ENCODE measurements around the gene JAG2.

DNA sequence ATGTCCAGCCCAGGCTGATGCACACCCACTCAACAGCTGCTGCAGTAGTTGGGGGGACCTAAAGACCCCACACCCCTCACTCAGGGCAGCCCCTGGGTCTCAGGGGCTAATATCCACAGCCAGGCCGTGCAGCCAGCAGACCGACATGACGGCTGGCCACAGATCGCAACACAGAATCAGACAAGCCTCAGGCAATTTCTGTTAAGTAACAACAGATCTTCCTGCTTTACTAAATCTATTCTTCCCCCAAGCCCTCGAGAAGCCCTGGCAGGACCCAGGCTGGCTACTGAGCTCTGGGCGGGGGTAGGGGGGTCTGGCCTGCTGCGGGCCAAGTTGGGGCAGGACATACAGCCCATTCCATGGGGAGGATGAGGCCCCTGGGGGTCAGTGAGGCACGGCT lies 40.5 kb upstream of the JAG2 start:
- TF ChIP-seq, protein P1, sequence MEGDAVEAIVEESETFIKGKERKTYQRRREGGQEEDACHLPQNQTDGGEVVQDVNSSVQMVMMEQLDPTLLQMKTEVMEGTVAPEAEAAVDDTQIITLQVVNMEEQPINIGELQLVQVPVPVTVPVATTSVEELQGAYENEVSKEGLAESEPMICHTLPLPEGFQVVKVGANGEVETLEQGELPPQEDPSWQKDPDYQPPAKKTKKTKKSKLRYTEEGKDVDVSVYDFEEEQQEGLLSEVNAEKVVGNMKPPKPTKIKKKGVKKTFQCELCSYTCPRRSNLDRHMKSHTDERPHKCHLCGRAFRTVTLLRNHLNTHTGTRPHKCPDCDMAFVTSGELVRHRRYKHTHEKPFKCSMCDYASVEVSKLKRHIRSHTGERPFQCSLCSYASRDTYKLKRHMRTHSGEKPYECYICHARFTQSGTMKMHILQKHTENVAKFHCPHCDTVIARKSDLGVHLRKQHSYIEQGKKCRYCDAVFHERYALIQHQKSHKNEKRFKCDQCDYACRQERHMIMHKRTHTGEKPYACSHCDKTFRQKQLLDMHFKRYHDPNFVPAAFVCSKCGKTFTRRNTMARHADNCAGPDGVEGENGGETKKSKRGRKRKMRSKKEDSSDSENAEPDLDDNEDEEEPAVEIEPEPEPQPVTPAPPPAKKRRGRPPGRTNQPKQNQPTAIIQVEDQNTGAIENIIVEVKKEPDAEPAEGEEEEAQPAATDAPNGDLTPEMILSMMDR (IDR thresholded peaks at IDR 0.05 in 8 of 11, conservative IDR thresholded peaks at IDR 0.05 in 3 of 11): no peak
- TF ChIP-seq POLR2AphosphoS5 (IDR thresholded peaks at IDR 0.05): no peak

Measured in spleen (tissue), 7 donors.